Body of pancreas (tissue), 4 donors: Measurements from ENCODE around the gene SNX30. TPM values are rescaled to one million over a fixed set of nuclear protein-coding genes. Genes with fewer than 3 reads are reported as not detected.

Source experiments
- ATAC-seq: fragments of 150-250 bp; one replicate; pipeline ENCODE4 v1.9.1; 2016
- DNase-seq, 4 donors: peaks; one replicate each; pipeline ENCODE4 v3.0.0-alpha.2; 2019
- H3K27ac ChIP-seq, 4 donors: fragments of 200-600 bp; sonication (generic); 1 replicate in 3 of 4; 2 replicates in 1 of 4; pipeline versions ENCODE4 v1.5.1 to v1.6.1; 2016 to 2019; ENCODE audit warnings: mild to moderate bottlenecking in 1 of 4, mixed read lengths in 1 of 4, moderate library complexity in 1 of 4
- H3K27me3 ChIP-seq, 2 donors: fragments of 200-600 bp; sonication (generic); one replicate each; pipeline ENCODE4 v1.6.0; 2016; ENCODE audit warnings: mild to moderate bottlenecking in 1 of 2
- H3K36me3 ChIP-seq, 2 donors: fragments of 200-600 bp; sonication (generic); replicated peaks in 1 of 2; 2 replicates each; pipeline ENCODE4 v1.5.1; 2016; ENCODE audit warnings: low read depth in 2 of 2; ENCODE audit not compliant: insufficient read depth in 1 of 2
- H3K4me1 ChIP-seq: fragments of 200-600 bp; sonication (generic); one replicate; pipeline ENCODE4 v1.6.0; 2016
- H3K4me3 ChIP-seq, 2 donors: fragments of 200-600 bp; sonication (generic); 1 replicate in 1 of 2; 2 replicates in 1 of 2; pipeline ENCODE4 v1.5.1; 2016 to 2019
- H3K9me3 ChIP-seq, 3 donors: fragments of 200-600 bp; sonication (generic); 1 replicate in 2 of 3; 2 replicates in 1 of 3; pipeline ENCODE4 v1.5.1; 2016
- POLR2A ChIP-seq, 3 donors: fragments of 450-650 bp; IDR thresholded peaks; one replicate each; pipeline ENCODE4 v1.6.1; 2016; ENCODE audit warnings: antibody characterized with exemption in 3 of 3, mild to moderate bottlenecking in 2 of 3
- WGBS, 2 donors: methylation state at CpG; one replicate each; pipeline ENCODE4 v1.1.5; 2017; 5-methylcytosine and 5-hydroxymethylcytosine counted together
- intact Hi-C: fragments of 100-400 bp; cut with DNase I; formaldehyde crosslinking; loops from one replicate; pipeline ENCODE4 v1.15.1; 2023
- total RNA-seq, 2 donors: library from RNA; depleted of rRNA; stranded (reverse); fragments of >200 nt; gene quantifications; one replicate each; pipeline ENCODE4 v1.1.0, GENCODE V29; 2016
- TF ChIP-seq, protein P1 (sequence below), 7 experiments: fragments of 450-650 bp in 4 of 7; fragments of 200-600 bp in 3 of 7; sonication (generic) in 3 of 7; IDR thresholded peaks; one replicate each; pipeline ENCODE4 v1.5.1; 2016 to 2019; ENCODE audit warnings: antibody characterized with exemption in 7 of 7

The SNX30 gene
- total RNA-seq, 2 donors from 2014 or later, result 4.6 to 8.6 TPM

DNA sequence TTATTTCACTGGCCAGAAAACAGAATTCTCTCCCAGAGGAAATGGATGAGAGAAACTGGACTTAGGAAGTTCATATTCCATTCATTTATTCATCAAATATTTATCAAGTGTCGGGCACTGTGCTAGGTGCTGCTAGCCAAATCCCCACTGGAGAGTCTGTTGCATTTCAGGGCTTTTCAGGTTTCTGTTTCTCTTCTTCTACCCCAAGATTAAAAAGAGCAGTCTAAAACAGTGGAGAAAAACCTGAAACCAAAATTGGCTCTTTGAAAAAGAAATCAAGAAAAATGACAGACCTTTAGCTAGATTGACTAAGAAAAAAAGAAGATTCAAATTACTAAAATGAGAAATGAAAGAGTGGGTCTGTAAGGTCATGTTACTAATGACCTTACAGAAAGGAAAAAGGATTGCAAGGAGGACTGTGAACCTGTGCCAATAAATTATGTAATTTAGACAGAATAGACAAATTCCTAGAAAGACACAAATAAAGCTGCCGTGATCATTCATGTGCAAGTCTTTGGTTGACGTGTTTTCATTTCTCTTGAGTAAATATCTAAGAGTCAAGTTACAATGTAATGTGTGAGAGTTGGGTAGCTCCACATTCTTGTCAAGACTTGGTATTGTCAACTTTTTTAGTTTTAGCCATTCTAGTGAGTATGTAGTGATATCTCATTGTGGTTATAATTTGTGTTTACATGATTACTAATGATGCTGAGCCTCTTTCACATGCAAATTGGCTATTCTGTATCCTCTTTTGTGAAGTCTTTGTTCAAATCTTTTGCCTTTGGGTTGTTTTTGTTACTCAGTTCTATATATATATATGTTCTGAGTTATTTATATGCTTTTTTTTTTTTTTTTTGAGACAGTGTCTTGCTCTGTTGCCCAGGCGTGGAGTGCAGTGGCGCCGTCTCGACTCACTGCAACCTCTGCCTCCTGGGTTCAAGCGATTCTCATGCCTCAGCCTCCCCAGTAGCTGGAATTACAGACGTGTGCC lies 23.7 kb downstream of the SNX30 start:
- Histone ChIP-seq H3K27me3 (no peaks in the 10 kb centered on the region), H3K9me3 (no peaks in the 10 kb centered on the region), H3K4me3 (no peak overlapping the region), H3K36me3 (no peaks in the 10 kb centered on the region), H3K27ac (no peak overlapping the region), H3K4me1 (peaks cover 14% of the 10 kb centered on the region)
- 65 to 70% methylated on average over 9 of the region's 9 CpGs for WGBS, 2 donors
- intact Hi-C loops, result no loop called here
- no peak for DNase-seq
- no peak for TF ChIP-seq POLR2A (IDR thresholded peaks at IDR 0.05)
- TF ChIP-seq, protein P1, sequence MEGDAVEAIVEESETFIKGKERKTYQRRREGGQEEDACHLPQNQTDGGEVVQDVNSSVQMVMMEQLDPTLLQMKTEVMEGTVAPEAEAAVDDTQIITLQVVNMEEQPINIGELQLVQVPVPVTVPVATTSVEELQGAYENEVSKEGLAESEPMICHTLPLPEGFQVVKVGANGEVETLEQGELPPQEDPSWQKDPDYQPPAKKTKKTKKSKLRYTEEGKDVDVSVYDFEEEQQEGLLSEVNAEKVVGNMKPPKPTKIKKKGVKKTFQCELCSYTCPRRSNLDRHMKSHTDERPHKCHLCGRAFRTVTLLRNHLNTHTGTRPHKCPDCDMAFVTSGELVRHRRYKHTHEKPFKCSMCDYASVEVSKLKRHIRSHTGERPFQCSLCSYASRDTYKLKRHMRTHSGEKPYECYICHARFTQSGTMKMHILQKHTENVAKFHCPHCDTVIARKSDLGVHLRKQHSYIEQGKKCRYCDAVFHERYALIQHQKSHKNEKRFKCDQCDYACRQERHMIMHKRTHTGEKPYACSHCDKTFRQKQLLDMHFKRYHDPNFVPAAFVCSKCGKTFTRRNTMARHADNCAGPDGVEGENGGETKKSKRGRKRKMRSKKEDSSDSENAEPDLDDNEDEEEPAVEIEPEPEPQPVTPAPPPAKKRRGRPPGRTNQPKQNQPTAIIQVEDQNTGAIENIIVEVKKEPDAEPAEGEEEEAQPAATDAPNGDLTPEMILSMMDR (IDR thresholded peaks at IDR 0.05), result no peak
- no peak for ATAC-seq

DNA sequence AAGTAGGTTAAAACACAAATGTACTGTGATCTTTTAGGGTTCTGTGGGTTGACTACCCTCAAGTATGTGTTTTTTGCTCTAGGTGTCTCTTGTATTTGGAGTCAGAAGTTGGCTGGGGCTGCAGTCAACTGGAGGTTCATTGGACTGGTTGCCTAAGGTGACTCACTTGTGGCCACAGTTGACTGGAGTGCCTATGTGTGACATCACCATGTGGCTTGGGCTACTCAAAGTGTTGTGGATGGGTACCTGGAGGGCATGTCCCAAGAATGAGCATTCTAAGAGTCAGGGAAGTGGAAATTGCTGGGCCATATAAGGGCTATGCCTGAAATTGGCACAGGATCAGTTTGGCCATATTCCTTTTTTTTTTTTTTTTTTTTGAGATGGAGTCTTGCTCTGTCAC lies 27.4 kb downstream of the SNX30 start:
- no peak for ATAC-seq
- no peaks in the 10 kb centered on the region for H3K27me3 ChIP-seq
- peaks cover 14% of the 10 kb centered on the region for H3K4me1 ChIP-seq
- DNase-seq, result no peak
- H3K4me3 ChIP-seq, result no peak overlapping the region
- H3K9me3 ChIP-seq, result no peaks in the 10 kb centered on the region
- intact Hi-C loops, result no loop called here
- TF ChIP-seq, protein P1 (IDR thresholded peaks at IDR 0.05), result no peak
- TF ChIP-seq POLR2A (IDR thresholded peaks at IDR 0.05), result no peak
- no peaks in the 10 kb centered on the region for H3K36me3 ChIP-seq
- no peak overlapping the region for H3K27ac ChIP-seq

DNA sequence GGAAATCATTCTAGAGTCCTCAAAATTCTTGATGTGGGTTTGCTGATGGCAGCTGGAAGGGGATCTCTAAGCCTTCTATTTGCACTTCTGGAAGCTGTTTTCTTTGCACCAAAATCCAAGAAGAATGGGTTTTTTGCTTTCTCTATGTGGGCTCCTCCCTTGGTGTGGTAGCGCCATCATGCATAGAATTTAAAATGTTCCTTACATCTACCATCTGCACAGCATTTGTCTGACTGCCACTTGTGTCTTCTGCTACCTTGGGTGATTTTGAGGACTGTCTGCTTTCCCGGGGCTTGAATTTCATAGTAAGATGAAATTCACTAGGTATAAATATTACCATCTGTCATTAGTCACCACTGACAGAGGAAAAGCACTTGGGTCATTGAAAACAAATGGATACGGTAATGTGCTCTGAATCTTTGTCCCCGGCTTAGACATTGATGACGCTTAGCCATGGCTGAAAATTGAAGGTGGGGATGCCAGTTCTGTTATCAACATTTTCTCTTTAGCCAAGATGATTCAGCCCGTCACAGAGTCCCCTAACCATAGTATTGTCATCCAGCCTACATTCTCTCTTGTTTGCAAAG lies 30.0 kb downstream of the SNX30 start:
- Histone ChIP-seq H3K27me3 (no peaks in the 10 kb centered on the region), H3K27ac (no peak overlapping the region), H3K36me3 (no peaks in the 10 kb centered on the region), H3K4me1 (peaks cover 19% of the 10 kb centered on the region), H3K4me3 (no peak overlapping the region), H3K9me3 (no peaks in the 10 kb centered on the region)
- no peak for ATAC-seq
- whole genome bisulfite sequencing, 2 donors, result 79 to 93% methylated on average over 6 of the region's 6 CpGs
- intact Hi-C loops, result no loop called here
- no peak for DNase-seq
- no peak for TF ChIP-seq POLR2A (IDR thresholded peaks at IDR 0.05)
- TF ChIP-seq, protein P1 (IDR thresholded peaks at IDR 0.05), result no peak

DNA sequence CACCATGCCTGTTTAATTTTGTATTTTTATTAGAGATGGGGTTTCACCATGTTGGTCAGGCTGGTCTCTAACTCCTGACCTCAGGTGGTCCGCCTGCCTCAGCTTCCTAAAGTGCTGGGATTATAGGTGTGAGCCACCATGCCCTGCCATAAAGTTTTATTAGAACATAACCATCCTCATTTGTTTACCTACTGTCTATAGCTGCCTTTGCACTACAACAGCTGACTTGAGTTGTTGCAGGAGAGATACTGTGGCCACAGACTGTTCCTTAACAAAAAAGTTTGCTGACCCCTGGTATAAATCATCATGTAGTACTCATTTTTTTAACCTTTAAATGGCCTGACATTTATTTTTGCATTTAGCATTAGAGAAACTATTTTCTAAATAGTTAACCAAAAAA lies 31.7 kb downstream of the SNX30 start:
- intact Hi-C loops, result no loop called here
- DNase-seq (no peak), ATAC-seq (no peak)
- Histone ChIP-seq H3K27me3 (no peaks in the 10 kb centered on the region), H3K4me3 (no peak overlapping the region), H3K36me3 (no peaks in the 10 kb centered on the region), H3K4me1 (peaks cover 14% of the 10 kb centered on the region), H3K9me3 (no peaks in the 10 kb centered on the region), H3K27ac (no peak overlapping the region)
- WGBS, 2 donors, result 88 to 92% methylated on average over 1 of the region's 1 CpG
- TF ChIP-seq, protein P1 (IDR thresholded peaks at IDR 0.05), result no peak
- TF ChIP-seq POLR2A (IDR thresholded peaks at IDR 0.05), result no peak
